Measurements from ENCODE around the gene DGCR8. TPM values are rescaled to one million over a fixed set of nuclear protein-coding genes. Genes with fewer than 3 reads are reported as not detected.

DGCR8 gene
- total and polyA plus RNA-seq, 2 of the 4 experiments (the other 2 are of a cell fraction): 16.7 to 25.3 TPM

GRCh38 chr22:20124083-20124787, 44.2 kb downstream of the DGCR8 start:
- in situ Hi-C loops (cut with MboI; ENCODE audit: low sequenced_read_pairs) (no loop called here), intact Hi-C loops (cut with micrococcal nuclease) (no loop called here)
- WGBS, 2 experiments (ENCODE audit: extremely low coverage in 2 of 2, insufficient read length in 1 of 2): no CpG with 5 or more reads among the region's 11 CpGs

More at GRCh38 chr22:20124083-20124787, 44.2 kb downstream of the DGCR8 start:
- Histone ChIP-seq H3K4me2 (ENCODE audit: low read depth, low read length) (no peak overlapping the region), H3K9me3 (ENCODE audit: control insufficient read depth, insufficient read depth, low read length) (no peaks in the 10 kb centered on the region), H3K4me1 (ENCODE audit: control insufficient read depth, insufficient read depth, low read length) (no peaks in the 10 kb centered on the region; the same call in 1 of the 2 replicates), H4K8ac (ENCODE audit: low read depth in 2 of 2, low read length in 2 of 2) (no peak overlapping the region), H3K9ac (ENCODE audit: low read depth, low read length) (no peak overlapping the region), H2BK15ac (ENCODE audit: low read depth, low read length) (no peak overlapping the region), H2BK120ac (ENCODE audit: low read depth, low read length) (no peak overlapping the region), H3K36me3 (ENCODE audit: control insufficient read depth, insufficient read depth, low read length) (peaks cover 64% of the 10 kb centered on the region), H3K27me3 (ENCODE audit: control insufficient read depth, insufficient read depth, low read length) (no peaks in the 10 kb centered on the region), H4K5ac (ENCODE audit: low read depth, low read length) (no peak overlapping the region), H2BK5ac (ENCODE audit: low read depth, low read length, poor library complexity, severe bottlenecking) (no peak overlapping the region), H3K4me3 (ENCODE audit: insufficient read depth, low read depth, low read length) (no peak overlapping the region), H2BK20ac (ENCODE audit: low read depth, low read length) (no peak overlapping the region), H2AK9ac (replicated peaks; ENCODE audit: low read depth, low read length, poor library complexity) (no peak overlapping the region), H3K9me1 (ENCODE audit: insufficient read depth, low read length) (peaks cover 6% of the 10 kb centered on the region; the same call in 1 of the 2 replicates), H3K79me1 (ENCODE audit: low read depth in 1 of 2, low read length in 2 of 2) (peaks cover 8 to 34% of the 10 kb centered on the region in 2 experiments), H3K14ac (replicated peaks; ENCODE audit: low read depth, low read length) (no peak overlapping the region), H2AK5ac (ENCODE audit: low read depth, low read length) (no peak overlapping the region), H2AFZ (replicated peaks; ENCODE audit: low read length, poor library complexity) (no peak overlapping the region), H3K56ac (ENCODE audit: extremely low read depth, insufficient read depth, low read length) (no peak overlapping the region), H3K23ac (ENCODE audit: low read depth, low read length) (no peak overlapping the region), H4K20me1 (ENCODE audit: insufficient read depth, low read length) (peaks cover 52% of the 10 kb centered on the region), H3K27ac (ENCODE audit: insufficient read depth, low read length) (no peak overlapping the region), H3K18ac (ENCODE audit: low read depth, low read length) (no peak overlapping the region), H4K91ac (ENCODE audit: insufficient read depth, low read depth, low read length) (no peak overlapping the region), H3K4ac (ENCODE audit: low read depth, low read length) (no peak overlapping the region)
- BruUV-seq (replicated peaks): no TSS peak
- POLR2A ChIA-PET (ENCODE audit: unreplicated experiment): no interaction called here
- dilution Hi-C loops (cut with HindIII; ENCODE audit: low sequenced_read_pairs, unreplicated experiment): no loop called here
- ATAC-seq (ENCODE audit: low read depth) (no peak), DNase-seq (no peak)
- TF ChIP-seq SMC3 (IDR thresholded peaks at IDR 0.05; ENCODE audit: low read depth, low read length) (no peak), FOS (IDR thresholded peaks at IDR 0.05; ENCODE audit: low read depth, low read length) (no peak), MXI1 (IDR thresholded peaks at IDR 0.05; ENCODE audit: borderline replicate concordance, low read depth, low read length) (no peak), RAD21 (IDR thresholded peaks at IDR 0.05; ENCODE audit: low read length) (no peak), MAFK (IDR thresholded peaks at IDR 0.05; ENCODE audit: low read depth, low read length) (no peak), MAZ (IDR thresholded peaks at IDR 0.05; ENCODE audit: borderline replicate concordance, low read depth, low read length) (no peak), RCOR1 (IDR thresholded peaks at IDR 0.05; ENCODE audit: insufficient replicate concordance, low read length) (no peak), RFX5 (IDR thresholded peaks at IDR 0.05; ENCODE audit: low read depth, low read length) (no peak)
- TF ChIP-seq, protein P1, sequence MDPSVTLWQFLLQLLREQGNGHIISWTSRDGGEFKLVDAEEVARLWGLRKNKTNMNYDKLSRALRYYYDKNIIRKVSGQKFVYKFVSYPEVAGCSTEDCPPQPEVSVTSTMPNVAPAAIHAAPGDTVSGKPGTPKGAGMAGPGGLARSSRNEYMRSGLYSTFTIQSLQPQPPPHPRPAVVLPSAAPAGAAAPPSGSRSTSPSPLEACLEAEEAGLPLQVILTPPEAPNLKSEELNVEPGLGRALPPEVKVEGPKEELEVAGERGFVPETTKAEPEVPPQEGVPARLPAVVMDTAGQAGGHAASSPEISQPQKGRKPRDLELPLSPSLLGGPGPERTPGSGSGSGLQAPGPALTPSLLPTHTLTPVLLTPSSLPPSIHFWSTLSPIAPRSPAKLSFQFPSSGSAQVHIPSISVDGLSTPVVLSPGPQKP (IDR thresholded peaks at IDR 0.05; ENCODE audit: borderline replicate concordance, low read depth, low read length): no peak
- CTCF ChIA-PET: no interaction called here
